ENCODE data around the gene OR10A2.
"Not testable (repeated sequence)": the region's sequence is repeated elsewhere in the genome, so short reads cannot be mapped to it uniquely, and the experiment has no call there.

The OR10A2 gene

GRCh38 chr11:6882751-6883150 is 19.9 kb downstream of the OR10A2 start:
- in situ Hi-C loops (cut with MboI; ENCODE audit: low sequenced_read_pairs): no loop called here

DNA sequence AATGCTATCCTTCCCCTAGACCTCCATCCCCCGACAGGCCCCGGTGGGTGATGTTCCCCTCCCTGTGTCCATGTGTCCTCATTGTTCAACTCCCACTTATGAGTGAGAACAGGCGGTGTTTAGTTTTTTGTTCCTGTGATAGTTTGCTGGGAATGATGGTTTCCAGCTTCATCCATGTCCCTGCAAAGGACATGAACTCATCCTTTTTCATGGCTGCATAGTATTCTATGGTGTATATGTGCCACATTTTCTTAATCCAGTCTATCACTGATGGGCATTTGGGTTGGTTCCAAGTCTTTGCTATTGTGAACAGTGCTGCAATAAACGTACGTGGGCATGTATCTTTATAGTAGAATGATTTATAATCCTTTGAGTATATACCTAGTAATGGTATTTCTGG is 24.9 kb downstream of the OR10A2 start:
- in situ Hi-C loops (cut with MboI; ENCODE audit: low sequenced_read_pairs): not testable (repeated sequence)

DNA sequence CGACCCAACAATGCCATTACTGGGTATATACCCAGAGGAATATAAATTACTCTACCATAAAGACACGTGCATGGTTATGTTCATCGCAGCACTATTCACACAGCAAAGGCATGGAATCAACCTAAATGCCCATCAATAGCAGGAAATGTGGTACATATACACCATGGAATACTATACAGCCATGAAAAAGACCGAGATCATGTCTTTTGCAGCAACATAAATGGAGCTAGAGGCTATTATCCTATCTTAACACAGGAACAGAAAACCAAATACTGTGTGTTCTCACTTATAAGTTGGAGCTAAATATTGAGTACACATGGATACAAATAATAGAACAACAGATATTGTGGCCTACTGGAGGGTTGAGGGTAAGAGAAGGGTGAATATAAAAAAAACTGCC is 26.0 kb downstream of the OR10A2 start:
- in situ Hi-C loops (cut with MboI; ENCODE audit: low sequenced_read_pairs): no loop called here

DNA sequence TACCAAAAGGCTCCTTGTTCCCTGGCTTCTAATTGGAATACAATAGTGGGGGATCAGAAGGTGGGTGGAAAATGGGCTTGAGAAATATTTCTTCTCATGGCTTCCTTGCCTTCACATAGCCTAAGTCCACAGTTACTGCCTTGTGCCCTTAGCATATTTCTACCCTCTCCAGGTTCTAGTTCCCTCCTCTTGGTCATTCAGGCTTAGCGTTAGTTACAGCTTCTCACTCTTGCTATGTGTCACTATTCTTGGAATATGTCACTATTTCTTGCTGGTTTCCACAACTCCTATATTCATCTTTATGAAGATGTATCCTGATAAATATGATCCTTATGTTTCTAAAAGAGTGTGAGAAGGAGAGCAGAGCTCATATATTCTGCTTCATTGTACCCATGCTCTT is 27.0 kb downstream of the OR10A2 start:
- in situ Hi-C loops (cut with MboI; ENCODE audit: low sequenced_read_pairs): no loop called here

DNA sequence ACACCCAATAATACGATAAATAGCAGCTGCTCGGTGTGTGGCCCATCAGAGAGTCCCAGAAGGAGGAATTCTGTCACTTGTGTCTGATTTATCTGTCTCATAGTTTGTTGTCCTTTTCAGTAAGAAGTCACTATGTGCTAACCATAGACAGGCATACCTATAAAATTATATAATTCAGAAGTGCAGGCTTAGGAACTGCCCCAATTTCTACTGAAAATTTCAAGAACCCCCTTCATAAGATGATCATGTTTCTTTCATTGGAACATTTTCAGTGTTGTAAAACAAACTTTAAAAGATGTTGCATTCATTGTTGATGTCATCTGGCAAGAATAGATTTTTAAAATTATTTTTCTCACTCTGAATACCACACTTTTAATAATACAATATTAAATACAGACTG is 29.5 kb downstream of the OR10A2 start, which contains the start of gene OR2D2:
OR2D2 (minus strand) TSS at position 101 of the 400 bp plus-strand sequence; CDS start at position 101, 0 bp downstream.
- in situ Hi-C loops (cut with MboI; ENCODE audit: low sequenced_read_pairs): no loop called here

GRCh38 chr11:6894097-6894496 is 31.2 kb downstream of the OR10A2 start:
- in situ Hi-C loops (cut with MboI; ENCODE audit: low sequenced_read_pairs): no loop called here

DNA sequence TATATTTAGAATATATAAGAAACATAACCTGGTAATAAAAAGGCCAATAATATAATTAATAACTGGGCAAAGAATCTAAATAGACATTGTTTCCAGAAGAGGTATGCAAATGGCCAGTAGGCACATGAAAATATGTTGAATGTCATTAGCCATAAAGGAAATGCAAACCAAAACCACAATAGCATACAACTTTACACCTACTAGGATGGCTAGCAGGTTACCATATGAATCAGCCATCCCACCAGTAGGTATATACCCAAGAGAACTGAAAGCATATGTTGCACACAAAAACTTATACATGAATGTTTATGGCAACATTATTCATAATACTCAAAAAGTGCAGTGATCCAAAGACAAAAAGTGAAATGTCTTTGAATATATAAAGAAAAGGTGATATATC is 32.2 kb downstream of the OR10A2 start:
- in situ Hi-C loops (cut with MboI; ENCODE audit: low sequenced_read_pairs): no loop called here

- in situ Hi-C loops (cut with MboI; ENCODE audit: low sequenced_read_pairs): no loop called here
These were observed 36.1 kb downstream of the OR10A2 start for GRCh38 chr11:6898911-6899310.

- in situ Hi-C loops (cut with MboI; ENCODE audit: low sequenced_read_pairs): no loop called here
These were observed 37.6 kb downstream of the OR10A2 start for GRCh38 chr11:6900327-6900999.

GRCh38 chr11:6904804-6905203 is 41.9 kb downstream of the OR10A2 start:
- in situ Hi-C loops (cut with MboI; ENCODE audit: low sequenced_read_pairs): not testable (repeated sequence)

DNA sequence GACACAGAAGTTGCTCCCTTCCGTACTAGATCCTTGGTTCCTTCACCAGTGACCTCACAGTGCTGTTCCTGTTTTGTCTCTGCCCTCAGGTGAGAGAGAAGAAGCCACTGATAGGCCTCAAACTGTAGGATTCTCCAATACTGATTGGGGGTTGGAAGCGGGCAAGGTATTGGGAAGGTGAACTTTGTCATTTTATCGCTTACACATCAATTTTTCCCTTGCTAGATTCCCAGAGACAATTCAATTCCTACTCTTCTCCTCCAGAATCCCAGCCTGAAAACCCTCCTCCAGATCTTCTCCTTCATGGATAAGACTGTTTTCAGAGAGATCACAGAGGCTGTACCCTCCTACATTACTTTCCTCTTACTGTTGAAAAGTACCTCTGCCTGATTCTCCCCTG is 48.5 kb downstream of the OR10A2 start:
- in situ Hi-C loops (cut with MboI; ENCODE audit: low sequenced_read_pairs): no loop called here

- in situ Hi-C loops (cut with MboI; ENCODE audit: low sequenced_read_pairs): no loop called here
These were observed 49.1 kb downstream of the OR10A2 start for GRCh38 chr11:6911948-6912347.

GRCh38 chr11:6919698-6920097 is 56.8 kb downstream of the OR10A2 start:
- in situ Hi-C loops (cut with MboI; ENCODE audit: low sequenced_read_pairs): no loop called here

DNA sequence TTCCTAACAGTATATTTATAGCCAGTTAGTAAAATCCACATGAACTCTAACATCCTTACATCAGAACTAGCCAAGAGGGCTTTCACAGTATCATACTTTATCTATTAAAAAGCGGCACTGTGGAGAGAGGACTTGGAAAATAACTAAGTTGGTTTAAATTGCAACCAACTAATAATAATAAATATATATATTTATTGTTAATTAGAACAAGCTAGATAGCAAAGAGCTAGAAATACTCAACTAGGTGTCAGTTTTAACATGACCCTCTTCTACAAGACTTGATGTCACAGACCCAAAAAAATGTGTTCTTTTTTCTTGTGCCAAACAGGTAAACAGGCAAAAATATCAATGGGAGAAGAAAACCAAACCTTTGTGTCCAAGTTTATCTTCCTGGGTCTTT is 57.8 kb downstream of the OR10A2 start, which contains the start of gene OR2D3:
OR2D3 (plus strand) TSS at position 301 of the 400 bp plus-strand sequence; CDS start at position 301, 0 bp downstream.
- in situ Hi-C loops (cut with MboI; ENCODE audit: low sequenced_read_pairs): no loop called here

Measured in HL-60/S4 treated with phorbol 12-myristate 13-acetate at 8.2 ng/mL for 4 days and 3 days (cell line).